HuH-7 (cell line): ENCODE measurements around the gene EIF2B1.
"Not testable (repeated sequence)": the region's sequence is repeated elsewhere in the genome, so short reads cannot be mapped to it uniquely, and the experiment has no call there.

ENCODE experiments used
- DNase-seq: peaks from one replicate; pipeline ENCODE4 v3.0.0; 2011; ENCODE audit warnings: low spot score

The EIF2B1 gene

GRCh38 chr12:123617580-123617979 is 15.9 kb downstream of the EIF2B1 start:
- no peak for DNase-seq

DNA sequence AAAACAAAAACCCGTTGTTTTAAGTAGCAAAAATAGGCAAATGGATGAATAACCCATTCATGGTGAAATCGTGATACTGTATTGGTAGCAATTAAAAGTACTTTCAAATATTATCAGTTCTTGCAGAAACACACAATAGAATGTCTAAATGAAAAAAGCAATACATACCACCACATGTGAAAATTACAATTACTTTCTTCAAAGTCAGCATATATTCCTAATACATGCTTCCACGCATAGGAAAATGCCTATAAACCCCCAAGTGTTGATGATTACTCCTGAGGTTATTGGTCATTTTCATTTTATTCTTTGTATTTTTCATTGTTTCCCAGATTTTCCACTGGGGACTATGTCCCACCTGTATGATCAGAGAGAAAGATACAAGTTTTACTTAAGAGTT is 16.3 kb downstream of the EIF2B1 start:
- no peak for DNase-seq

GRCh38 chr12:123614531-123614930 is 19.0 kb downstream of the EIF2B1 start:
- DNase-seq: no peak

DNA sequence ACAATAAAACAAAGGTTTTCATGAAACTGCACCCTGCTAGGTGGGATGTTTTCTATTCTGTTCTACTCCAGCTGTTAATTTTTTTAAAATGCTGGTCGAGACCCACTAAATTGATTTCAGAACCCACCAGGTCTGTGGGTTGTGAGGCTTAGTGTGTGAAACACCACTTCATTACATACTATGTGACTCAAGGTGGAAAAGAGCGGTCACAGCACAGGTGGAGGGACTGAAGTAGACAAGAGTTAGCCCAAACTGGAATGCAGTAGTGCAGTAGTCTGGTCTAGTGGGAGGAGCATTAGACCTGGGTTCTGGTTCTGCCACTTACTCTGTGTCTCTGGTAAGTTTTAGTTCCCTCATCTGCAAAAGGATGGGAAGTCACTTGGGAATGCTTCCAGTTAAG is 19.4 kb downstream of the EIF2B1 start:
- no peak for DNase-seq

DNA sequence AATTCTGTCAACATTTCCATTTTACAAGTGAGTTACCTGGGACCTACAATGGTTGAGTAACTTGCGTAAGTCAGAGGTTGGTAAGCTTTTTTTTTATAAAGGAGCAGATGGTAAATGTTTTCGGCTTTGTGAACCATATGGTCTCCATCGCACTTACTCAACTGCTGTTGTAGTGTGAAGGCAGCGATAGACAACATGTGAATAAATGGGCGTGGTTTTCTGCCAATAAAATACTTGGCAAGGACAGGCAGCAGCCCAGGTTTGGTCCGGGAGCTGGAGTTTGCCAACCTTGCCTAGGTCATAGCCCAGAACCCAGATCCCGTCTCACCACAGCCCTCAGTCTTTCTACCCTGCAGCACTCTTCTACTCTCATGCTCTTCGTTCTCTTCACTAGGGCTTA is 25.3 kb downstream of the EIF2B1 start:
- DNase-seq: no peak

DNA sequence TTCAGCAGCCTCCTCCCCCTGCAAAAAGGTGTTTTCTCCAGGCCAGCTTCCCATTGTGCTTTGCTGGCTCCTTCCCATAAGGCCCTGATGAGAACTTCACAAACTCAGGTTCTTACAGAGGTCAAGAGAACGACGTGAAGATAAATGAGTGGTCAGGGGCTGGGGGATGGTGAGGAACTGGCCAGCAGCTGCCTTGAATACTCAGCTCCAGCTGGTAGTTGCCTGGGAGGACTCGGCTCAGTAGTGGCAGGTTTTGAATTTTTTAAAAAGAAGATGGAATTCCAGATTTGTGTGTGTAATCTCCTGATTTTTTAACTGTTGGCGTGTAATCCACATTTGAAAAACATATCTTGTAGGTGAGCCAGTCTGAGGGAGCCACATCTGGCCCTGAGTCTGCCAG is 25.7 kb downstream of the EIF2B1 start:
- DNase-seq: no peak

DNA sequence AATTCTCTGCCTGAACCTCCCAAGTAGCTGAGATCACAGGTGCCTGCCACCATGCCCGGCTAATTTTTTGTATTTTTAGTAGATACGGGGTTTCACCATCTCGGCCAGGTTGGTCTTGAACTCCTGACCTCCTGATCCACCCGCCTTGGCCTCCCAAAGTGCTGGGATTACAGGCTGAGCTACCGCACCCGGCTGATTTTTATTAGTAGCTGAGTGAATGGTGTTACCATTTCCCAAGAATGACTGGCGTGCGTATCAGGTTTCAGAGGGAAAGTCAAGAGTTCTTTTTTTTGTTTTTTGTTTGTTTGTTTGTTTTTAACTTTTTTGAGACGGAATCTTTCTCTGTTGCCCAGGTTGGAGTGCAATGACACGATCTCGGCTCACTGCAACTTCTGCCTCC is 30.0 kb downstream of the EIF2B1 start:
- not testable (repeated sequence) for DNase-seq

DNA sequence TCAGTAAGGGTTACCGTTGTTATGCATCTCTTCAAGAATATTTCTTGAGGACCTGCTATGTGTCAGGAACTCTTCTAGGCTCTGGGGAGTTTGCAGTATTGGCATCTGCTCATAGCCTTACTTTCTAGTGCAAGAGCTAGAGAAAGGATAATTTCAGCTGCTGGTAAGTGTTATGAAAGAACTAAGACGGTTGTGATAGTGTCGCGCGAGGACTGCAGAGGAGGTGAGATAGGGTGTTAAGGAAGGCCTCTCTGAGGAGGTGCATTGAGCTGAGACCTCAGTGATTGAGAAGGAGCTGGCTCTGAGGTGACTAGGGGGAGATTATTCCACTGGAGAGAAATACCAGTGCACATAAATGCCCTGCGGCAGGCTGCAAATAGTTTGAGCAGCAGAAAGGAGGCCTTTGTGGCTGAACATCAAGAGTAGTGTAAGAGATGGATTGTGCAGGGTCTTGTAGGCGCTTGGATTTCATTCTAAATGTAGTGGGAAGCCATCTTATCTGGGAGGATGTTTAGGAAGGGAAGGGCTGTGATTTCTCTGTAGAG is 30.8 kb downstream of the EIF2B1 start:
- no peak for DNase-seq

DNA sequence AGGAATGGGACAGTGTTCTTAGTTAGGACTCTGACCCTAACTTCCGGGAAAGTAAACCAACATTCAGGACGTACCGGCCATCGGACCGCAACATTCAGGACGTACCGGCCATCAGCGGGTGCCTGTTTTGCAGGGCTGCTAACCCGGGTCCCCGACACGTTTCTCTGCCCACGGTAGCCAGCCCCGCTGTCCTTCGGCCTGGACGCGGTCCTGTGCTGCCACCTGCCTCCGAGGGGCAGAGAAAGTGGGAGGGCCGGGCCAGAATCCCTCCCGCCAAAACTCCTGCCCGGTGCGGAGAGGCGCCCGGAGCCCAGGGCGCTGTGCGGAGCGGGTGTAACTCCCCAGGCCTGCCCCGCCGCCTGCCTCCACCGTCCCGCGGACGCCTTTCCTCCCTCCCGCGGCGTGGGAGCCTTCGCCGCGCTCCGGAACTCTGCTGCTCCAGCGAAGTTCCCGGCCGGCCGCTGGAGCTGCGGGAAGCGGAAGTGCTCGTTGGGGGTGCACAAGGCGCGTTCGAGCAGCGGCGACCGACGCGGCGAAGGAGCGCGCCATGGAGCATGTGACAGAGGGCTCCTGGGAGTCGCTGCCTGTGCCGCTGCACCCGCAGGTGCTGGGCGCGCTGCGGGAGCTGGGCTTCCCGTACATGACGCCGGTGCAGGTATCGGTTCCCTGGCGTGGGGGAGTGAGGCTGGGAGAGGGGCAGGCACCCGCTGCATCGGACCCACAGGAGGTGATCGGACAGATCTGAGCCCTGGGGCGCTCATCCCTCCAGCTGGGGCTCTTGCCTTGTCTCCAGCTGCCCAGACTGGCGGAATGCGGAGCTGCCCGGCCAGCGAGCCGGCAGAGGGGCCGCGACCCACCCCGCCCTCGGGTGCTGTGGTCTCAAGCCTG is 31.6 kb downstream of the EIF2B1 start, which contains the start of gene DDX55:
TSS of gene DDX55 (plus strand) at position 498 of the 888 bp plus-strand sequence. CDS start at position 548, 50 bp downstream.
- peak; percentile 66 for DNase-seq

DNA sequence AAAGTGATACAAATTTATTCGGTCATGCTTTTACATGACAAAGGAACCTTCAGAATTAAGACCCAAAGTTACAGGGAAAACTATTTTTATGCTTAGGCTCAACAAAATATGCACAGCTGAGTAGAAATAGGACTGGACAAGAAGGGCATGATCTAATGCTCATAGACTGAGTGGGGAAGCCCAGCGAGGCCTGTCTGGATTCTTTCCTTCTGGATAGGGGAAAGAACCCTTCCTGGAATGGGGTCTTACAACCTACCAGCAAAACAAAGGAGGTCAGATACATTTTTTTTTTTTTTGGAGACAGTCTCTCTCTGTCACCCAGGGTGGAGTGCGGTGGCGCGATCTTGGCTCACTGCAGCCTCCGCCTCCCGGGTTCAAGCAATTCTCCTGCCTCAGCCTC is 33.8 kb downstream of the EIF2B1 start:
- DNase-seq: no peak

DNA sequence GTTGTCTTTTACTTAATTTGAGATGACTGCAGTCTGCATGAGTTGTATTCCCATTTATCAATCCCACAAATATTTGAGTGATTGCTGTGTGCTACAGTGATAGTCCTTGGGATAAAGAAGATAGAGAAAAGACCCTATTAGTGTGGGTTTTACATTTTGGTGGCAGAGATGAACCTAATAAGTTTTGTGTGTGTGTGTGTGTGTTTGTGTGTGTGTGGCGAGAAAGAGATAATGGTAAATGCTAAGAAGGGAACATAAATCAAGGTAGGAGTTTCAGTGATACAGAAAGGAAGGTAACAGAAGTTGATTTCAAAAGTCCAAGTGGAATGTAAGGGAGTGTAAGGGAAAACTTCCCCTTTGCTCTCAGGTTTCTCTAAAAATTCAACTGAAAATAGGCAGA is 34.2 kb downstream of the EIF2B1 start:
- DNase-seq: no peak

- no peak for DNase-seq
Observed at GRCh38 chr12:123598522-123598921, 35.0 kb downstream of the EIF2B1 start.

- no peak for DNase-seq
Observed at GRCh38 chr12:123597100-123597499, 36.4 kb downstream of the EIF2B1 start.

DNA sequence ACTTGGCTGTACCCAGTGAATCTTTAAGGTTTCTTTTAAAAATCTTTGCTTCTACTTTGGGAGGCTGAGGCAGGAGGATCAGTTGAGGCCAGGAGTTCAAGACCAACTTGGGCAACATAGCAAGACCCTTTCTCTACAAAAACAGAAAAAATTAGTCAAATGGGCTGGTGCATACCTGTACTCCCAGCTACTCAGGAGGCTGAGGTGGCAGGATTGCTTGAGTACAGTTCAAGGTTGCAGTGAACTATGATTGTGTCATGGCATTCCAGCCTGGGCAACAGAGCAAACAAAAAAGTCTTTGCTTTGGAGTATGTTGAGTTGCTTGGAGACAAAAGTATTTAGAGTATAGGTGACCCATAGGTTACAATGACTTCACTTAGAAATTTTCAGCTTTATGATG is 37.8 kb downstream of the EIF2B1 start:
- no peak for DNase-seq

GRCh38 chr12:123591702-123592481 is 41.6 kb downstream of the EIF2B1 start:
- no peak for DNase-seq

- DNase-seq: no peak
Observed at GRCh38 chr12:123580772-123581171, 52.7 kb downstream of the EIF2B1 start.

DNA sequence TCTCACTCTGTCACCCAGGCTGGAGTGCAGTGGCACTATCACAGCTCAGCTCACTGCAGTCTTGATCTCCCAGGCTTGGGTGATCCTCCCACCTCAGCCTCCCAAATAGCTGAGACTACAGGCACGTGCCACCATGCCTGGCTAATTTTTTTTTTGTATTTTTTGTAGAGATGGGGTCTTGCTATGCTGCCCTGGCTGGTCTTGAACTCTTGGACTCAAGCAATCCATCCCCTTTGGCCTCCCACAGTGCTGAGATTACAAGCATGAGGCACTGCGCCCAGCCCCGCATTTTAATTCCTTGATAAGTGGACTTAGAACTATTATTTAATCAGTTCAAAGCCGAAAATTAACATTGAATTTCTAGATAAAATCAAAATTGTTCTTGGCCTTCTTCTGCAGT is 54.7 kb downstream of the EIF2B1 start:
- DNase-seq: not testable (repeated sequence)

DNA sequence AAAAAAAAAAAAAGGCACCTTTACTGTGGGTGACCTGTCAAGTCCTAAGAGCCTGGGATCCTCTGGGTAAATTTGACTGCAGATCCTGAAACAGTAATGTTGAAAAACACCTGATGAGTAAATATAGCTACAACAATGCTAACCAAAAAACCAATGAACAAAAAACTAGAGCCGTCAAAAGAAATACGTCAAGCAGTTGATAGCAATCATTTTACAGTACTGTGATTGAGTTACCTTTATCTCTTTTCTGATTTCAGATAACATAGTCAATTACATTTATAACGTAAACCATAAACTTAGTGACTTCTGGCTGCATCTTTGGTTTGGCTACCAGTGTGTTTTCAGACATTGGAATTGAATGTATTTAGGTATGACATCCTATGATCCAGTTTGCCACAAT is 55.2 kb downstream of the EIF2B1 start:
- DNase-seq: no peak

- DNase-seq: no peak
Observed at GRCh38 chr12:123576611-123577010, 56.9 kb downstream of the EIF2B1 start.

- no peak for DNase-seq
Observed at GRCh38 chr12:123573870-123574269, 59.6 kb downstream of the EIF2B1 start.

DNA sequence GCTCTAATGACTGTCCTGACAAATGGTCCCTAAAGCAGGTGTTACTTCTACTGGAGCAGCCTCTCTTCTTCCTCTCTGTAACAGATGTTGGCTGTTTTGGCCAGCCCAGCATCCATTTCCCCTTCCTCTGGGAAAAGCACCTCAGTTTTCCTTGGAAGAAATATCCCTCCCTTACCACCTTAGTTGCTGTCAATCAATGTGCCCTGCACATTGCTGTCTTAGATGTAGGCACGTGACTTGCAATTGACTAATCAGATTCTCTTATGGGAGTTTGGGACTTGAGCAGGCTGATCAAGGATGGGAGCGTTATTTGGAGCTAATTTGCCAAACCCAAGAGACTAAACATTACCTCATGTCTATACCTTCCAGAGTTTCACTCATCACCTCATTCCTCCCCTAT is 61.1 kb downstream of the EIF2B1 start:
- DNase-seq: no peak

DNA sequence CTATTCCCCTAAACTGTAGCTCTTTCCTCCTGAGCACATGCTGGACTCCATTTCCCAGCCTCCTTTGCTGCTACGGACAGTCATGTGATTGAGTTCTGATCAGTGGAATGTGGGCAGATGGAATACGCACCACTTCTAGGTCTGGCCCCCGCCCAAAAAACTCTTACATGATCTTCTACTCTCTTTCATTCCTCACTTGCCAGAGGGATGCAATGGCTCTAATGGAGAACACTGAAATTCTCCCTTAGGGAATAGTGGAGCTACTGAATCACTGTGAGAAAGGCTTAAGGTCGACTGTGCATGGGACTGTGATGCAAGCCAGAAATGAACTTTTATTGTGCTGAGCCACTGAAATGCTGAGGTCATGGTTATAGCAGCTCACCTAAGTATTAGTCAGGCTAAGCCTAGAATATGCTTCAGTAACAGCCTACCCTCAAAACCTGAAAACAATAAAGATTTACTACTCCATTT is 62.1 kb downstream of the EIF2B1 start:
- DNase-seq: peak; percentile 43
